Measurements from ENCODE around the gene RHOU. TPM values are rescaled to one million over a fixed set of nuclear protein-coding genes. Genes with fewer than 3 reads are reported as not detected.

The RHOU gene
- total RNA-seq, 3 donors from 2014 or later = 28.8 to 31.5 (median 29.7) TPM

DNA sequence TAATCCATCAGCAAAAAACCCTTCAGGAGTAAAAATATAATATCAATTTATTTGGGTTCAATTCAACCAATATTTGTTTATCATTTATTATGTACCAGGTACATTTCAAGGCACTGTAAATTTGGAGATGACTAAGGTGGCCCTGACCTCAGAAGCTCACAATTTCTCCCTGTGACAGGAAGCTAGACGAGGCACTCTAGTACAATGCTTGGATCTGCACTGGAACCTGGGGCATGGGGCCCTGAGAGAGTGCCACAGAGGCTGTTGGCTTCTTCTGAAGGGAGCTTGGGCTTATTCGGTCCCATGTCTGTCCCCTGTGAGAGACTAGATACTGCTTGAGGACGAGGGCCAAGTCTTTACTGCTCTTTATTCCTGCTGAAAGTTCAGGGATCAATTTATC, 31.5 kb downstream of the RHOU start:
- intact Hi-C loops (cut with DNase I; ENCODE audit: low total_unique reads) = loop anchor here (5.0 kb wide), 1 partner anchor 79 kb away; no protein-coding TSS in a partner anchor

GRCh38 chr1:228767636-228768354, 32.5 kb downstream of the RHOU start:
- no peak for TF ChIP-seq POLR2AphosphoS5 (IDR thresholded peaks at IDR 0.05)
- TF ChIP-seq, protein P1, sequence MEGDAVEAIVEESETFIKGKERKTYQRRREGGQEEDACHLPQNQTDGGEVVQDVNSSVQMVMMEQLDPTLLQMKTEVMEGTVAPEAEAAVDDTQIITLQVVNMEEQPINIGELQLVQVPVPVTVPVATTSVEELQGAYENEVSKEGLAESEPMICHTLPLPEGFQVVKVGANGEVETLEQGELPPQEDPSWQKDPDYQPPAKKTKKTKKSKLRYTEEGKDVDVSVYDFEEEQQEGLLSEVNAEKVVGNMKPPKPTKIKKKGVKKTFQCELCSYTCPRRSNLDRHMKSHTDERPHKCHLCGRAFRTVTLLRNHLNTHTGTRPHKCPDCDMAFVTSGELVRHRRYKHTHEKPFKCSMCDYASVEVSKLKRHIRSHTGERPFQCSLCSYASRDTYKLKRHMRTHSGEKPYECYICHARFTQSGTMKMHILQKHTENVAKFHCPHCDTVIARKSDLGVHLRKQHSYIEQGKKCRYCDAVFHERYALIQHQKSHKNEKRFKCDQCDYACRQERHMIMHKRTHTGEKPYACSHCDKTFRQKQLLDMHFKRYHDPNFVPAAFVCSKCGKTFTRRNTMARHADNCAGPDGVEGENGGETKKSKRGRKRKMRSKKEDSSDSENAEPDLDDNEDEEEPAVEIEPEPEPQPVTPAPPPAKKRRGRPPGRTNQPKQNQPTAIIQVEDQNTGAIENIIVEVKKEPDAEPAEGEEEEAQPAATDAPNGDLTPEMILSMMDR (IDR thresholded peaks at IDR 0.05) = no peak
- TF ChIP-seq POLR2A (IDR thresholded peaks at IDR 0.05) = no peak
- Histone ChIP-seq H3K9me3 (no peaks in the 10 kb centered on the region), H3K27me3 (no peaks in the 10 kb centered on the region), H3K4me1 (no peaks in the 10 kb centered on the region), H3K4me3 (no peak overlapping the region), H3K36me3 (no peaks in the 10 kb centered on the region), H3K27ac (no peak overlapping the region)
- intact Hi-C loops (cut with DNase I; ENCODE audit: low total_unique reads) = loop anchor here (5.0 kb wide), 1 partner anchor 80 kb away; no protein-coding TSS in a partner anchor
- no peak for DNase-seq (ENCODE audit: low spot score in 2 of 2)

More for the DNA sequence above, 31.5 kb downstream of the RHOU start:
- H3K27ac ChIP-seq = no peak overlapping the region
- no peak overlapping the region for H3K4me3 ChIP-seq
- TF ChIP-seq, protein P1 (IDR thresholded peaks at IDR 0.05) = no peak
- TF ChIP-seq POLR2A (IDR thresholded peaks at IDR 0.05) (no peak), POLR2AphosphoS5 (IDR thresholded peaks at IDR 0.05) (no peak)
- H3K36me3 ChIP-seq = no peaks in the 10 kb centered on the region
- no peak for DNase-seq (ENCODE audit: low spot score in 2 of 2)
- no peaks in the 10 kb centered on the region for H3K4me1 ChIP-seq
- H3K27me3 ChIP-seq = no peaks in the 10 kb centered on the region
- H3K9me3 ChIP-seq = no peaks in the 10 kb centered on the region

DNA sequence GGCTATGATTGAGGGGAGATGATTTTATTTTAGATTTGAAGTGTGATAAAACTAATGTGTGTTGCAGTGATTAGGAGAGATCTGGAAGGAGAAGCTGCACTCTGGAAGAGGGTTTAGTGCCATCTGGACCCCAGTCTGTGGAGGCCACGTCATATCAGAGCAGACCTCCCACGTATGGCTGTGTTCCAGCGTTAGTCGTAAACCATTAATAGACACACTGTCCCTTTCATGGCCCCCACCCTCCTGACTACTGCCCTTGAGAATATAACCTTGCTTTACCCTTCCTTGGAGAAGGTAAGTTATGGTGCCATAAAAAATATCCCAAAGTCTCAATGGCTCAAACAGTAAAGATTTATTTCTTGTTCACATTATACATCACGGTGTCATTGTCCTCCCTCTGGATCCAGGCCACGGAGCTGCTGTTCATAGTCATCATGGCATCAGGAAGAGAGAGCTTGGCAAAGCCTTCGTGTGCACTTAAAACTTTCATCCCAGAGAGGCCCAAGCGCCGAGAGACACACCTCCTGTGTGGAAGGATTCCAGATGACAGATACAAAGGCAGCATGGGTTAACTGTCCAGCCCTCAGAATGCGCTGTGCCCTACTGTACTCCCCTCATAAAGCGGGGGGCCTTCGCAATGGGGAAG, 33.2 kb downstream of the RHOU start:
- DNase-seq (ENCODE audit: low spot score in 2 of 2) = no peak
- intact Hi-C loops (cut with DNase I; ENCODE audit: low total_unique reads) = loop anchor here (5.0 kb wide), 1 partner anchor 81 kb away; no protein-coding TSS in a partner anchor
- H3K27me3 ChIP-seq = no peaks in the 10 kb centered on the region
- H3K4me1 ChIP-seq = no peaks in the 10 kb centered on the region
- no peaks in the 10 kb centered on the region for H3K9me3 ChIP-seq
- H3K27ac ChIP-seq = no peak overlapping the region
- H3K36me3 ChIP-seq = no peaks in the 10 kb centered on the region
- no peak overlapping the region for H3K4me3 ChIP-seq
- TF ChIP-seq POLR2AphosphoS5 (IDR thresholded peaks at IDR 0.05) (no peak), POLR2A (IDR thresholded peaks at IDR 0.05) (no peak)
- TF ChIP-seq, protein P1 (IDR thresholded peaks at IDR 0.05) = no peak

- Histone ChIP-seq H3K27ac (no peak overlapping the region), H3K4me3 (no peak overlapping the region), H3K36me3 (no peaks in the 10 kb centered on the region), H3K9me3 (no peaks in the 10 kb centered on the region), H3K27me3 (no peaks in the 10 kb centered on the region), H3K4me1 (no peaks in the 10 kb centered on the region)
- TF ChIP-seq POLR2AphosphoS5 (IDR thresholded peaks at IDR 0.05) = no peak
- TF ChIP-seq, protein P1 (IDR thresholded peaks at IDR 0.05) = no peak
- intact Hi-C loops (cut with DNase I; ENCODE audit: low total_unique reads) = no loop called here
- DNase-seq (ENCODE audit: low spot score in 2 of 2) = no peak
Observed at GRCh38 chr1:228770779-228771223, 35.5 kb downstream of the RHOU start.
